Measurements from ENCODE around the gene PRKCA.

Gene PRKCA

DNA sequence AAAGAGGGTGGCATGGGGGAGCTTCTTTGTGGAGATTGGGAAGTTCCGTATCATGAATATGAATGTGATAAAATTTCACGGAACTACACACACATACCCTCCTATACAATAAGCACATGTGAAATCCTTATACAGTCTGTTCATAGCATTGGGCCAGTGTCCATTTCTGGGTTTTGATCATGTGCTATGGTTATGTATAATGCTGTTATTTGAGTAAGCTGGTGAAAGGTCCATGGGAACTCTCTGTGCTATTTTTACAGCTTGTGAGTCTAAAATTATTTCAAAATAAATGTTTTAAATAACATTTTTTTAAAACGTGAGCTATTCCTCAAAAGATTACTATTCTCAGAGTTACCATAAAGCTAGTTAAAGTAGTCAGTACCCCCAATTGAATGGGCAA, 327.3 kb downstream of the PRKCA start:
- TF ChIP-seq, protein P1, sequence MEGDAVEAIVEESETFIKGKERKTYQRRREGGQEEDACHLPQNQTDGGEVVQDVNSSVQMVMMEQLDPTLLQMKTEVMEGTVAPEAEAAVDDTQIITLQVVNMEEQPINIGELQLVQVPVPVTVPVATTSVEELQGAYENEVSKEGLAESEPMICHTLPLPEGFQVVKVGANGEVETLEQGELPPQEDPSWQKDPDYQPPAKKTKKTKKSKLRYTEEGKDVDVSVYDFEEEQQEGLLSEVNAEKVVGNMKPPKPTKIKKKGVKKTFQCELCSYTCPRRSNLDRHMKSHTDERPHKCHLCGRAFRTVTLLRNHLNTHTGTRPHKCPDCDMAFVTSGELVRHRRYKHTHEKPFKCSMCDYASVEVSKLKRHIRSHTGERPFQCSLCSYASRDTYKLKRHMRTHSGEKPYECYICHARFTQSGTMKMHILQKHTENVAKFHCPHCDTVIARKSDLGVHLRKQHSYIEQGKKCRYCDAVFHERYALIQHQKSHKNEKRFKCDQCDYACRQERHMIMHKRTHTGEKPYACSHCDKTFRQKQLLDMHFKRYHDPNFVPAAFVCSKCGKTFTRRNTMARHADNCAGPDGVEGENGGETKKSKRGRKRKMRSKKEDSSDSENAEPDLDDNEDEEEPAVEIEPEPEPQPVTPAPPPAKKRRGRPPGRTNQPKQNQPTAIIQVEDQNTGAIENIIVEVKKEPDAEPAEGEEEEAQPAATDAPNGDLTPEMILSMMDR (IDR thresholded peaks at IDR 0.05; ENCODE audit: low read depth, low read length) = no peak
- no peak overlapping the region for H3K4me3 ChIP-seq (ENCODE audit: low read depth, low read length)

DNA sequence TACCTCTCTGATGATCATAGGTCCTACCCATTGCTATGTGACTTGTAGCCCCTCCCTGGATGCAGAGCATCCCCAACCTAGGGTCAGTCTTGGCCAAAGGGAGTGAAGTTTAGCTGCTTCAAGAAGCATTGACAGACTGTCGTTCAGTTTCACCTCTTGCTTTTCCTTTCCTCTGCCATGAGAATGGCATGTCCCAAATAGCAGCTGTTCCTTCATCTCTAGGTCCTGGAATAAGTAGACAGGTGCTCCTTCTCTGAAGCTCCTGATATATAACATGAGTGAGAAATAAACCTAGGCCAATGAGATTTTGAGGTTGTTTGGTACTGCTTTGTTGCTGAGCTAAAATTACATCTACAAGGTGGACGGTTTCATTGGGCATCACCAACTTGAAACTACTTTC, 328.0 kb downstream of the PRKCA start:
- H3K4me3 ChIP-seq (ENCODE audit: low read depth, low read length) = no peak overlapping the region
- TF ChIP-seq, protein P1 (IDR thresholded peaks at IDR 0.05; ENCODE audit: low read depth, low read length) = no peak

DNA sequence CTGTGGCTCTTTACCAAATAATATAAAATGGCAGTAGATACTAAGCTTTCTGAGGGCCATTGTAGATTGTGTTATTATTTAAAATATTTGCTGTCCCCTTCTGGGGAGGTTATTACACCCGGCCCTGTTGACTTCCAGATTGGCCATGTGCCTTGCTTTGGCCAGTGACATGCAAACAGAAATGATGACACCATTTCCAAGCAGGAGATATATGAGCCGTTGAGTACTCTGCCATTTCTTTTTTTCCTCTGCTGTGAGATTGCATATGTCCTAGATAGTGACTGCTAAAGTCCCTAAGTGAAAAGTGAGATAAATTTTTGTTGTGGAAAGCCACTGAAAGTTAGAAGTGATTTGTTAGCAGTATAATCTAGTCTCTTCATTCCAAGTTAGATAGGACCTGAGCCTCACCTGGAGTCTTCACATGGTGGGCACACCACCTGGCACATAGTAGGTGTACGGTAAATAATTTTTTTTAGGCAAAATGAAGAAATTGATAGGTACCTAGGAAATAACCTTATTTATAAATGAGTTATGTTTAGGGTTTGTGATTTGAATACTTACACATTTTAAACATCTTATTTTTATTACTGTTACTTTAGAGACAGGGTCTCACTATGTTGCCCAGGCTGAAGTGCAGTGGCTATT, 328.5 kb downstream of the PRKCA start:
- TF ChIP-seq, protein P1 (IDR thresholded peaks at IDR 0.05; ENCODE audit: low read depth, low read length) = no peak
- H3K4me3 ChIP-seq (ENCODE audit: low read depth, low read length) = no peak overlapping the region

DNA sequence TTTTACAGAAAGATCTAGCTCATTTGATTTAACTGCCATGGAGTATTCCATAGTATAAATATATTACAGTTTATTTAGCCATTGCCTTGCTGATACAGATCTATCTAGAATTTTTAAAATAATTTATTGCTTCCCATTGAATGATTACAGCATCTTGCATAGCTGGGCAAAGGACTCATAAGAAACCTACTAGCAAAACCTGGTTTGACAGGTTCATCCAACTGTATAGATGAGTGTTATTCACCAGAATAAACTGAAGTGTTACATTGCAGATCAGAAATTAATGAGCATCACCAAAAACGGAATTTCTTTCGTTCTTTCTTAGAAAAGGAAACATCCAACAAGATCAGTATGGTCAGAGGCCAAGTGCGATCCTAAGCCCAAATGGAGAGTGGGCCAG, 330.3 kb downstream of the PRKCA start:
- TF ChIP-seq, protein P1 (IDR thresholded peaks at IDR 0.05; ENCODE audit: low read depth, low read length) = no peak
- no peak overlapping the region for H3K4me3 ChIP-seq (ENCODE audit: low read depth, low read length)

DNA sequence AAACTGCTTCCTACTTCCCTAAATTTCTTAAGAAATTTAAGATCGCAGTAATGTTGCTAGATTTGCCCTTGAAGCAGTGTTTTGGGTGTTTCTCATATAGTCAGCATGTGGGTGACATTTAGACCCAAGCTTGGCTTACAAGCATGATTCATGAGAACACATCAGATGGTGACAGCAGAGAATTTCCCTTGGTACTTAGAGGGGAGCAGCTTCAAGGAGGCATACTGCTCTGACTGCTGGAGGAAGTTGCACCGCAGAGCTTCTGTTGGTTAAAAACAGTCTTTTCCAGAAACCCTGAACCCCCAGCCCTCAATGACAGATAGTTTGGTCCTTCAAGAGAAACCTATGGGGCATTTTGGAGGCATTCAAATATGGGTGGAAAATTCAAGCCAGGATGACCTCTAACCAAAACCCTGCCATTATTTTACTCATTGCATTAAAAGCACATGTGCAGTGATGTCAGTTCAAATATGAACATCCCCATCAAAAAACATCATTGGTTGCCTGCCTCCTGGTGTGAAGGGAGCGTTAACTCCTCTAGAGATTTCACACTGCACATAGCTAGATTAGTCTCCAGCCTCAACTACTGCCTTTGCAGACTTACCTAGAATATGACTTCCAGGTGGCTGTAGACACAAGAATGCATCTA, 331.0 kb downstream of the PRKCA start:
- TF ChIP-seq, protein P1 (IDR thresholded peaks at IDR 0.05; ENCODE audit: low read depth, low read length) = no peak
- H3K4me3 ChIP-seq (ENCODE audit: low read depth, low read length) = no peak overlapping the region

DNA sequence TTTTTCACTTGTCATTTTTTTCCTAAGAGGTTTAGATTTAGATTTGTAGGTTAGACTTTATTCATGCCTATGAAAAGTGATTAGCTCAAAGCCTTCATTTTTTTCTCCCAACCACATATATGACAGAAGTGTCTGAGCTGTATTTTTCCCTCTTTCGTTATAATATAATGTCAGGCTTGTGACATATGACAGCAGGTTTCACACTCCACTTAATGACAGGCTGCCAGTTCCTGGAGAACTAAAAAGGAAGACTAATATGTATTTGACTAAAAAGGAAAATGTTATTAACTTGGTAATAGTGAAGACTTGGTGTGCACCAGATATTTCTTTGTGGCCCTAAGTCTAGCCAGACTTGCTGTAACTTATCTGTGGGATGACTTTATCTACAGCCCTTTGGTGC, 331.8 kb downstream of the PRKCA start:
- TF ChIP-seq, protein P1 (IDR thresholded peaks at IDR 0.05; ENCODE audit: low read depth, low read length) = no peak
- H3K4me3 ChIP-seq (ENCODE audit: low read depth, low read length) = no peak overlapping the region

DNA sequence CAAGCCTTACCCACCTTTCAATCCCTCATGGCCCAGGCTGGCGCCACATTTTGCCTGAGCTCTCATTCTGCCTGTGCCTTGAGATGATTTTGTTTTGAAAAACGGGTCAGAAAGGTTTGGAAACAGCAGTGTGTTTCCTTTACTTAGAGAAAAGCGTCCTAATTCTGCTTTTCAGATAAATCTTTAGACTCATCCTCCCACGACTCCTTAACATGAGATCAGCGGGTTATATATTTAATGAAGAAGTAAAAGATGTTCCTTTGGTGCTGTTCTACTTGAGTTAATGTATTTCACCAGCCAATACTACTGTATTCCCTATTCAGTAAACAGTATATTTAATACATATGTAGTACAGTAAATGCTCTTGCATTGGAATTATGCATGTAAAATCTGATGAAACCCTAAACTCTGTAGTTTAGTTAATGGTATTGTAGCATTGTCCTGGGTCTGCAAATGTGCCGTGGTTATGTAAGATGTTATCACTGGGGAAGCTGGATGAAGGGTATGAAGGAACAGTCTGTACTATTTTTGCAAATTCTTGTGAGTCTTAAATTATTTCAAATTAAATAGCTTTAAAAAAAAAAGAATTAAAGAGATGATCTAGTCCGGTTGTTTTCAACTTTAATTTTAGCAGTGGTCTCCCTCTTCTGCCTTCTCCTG, 333.1 kb downstream of the PRKCA start:
- H3K4me3 ChIP-seq (ENCODE audit: low read depth, low read length) = no peak overlapping the region
- TF ChIP-seq, protein P1 (IDR thresholded peaks at IDR 0.05; ENCODE audit: low read depth, low read length) = no peak

All from WI38 (cell line).